ENCODE measurements around the gene MFSD6.

The MFSD6 gene

GRCh38 chr2:190532581-190532980 is 124.4 kb downstream of the MFSD6 start:
- no peak for DNase-seq (ENCODE audit: low spot score)

GRCh38 chr2:190533175-190533967 is 125.2 kb downstream of the MFSD6 start:
- no peak for DNase-seq (ENCODE audit: low spot score)

- peak; percentile 35 for DNase-seq (ENCODE audit: low spot score)
These were observed 125.8 kb downstream of the MFSD6 start for GRCh38 chr2:190533968-190534309.

- DNase-seq (ENCODE audit: low spot score): peak; percentile 68
These were observed 126.4 kb downstream of the MFSD6 start, which contains the start of gene NEMP2 for GRCh38 chr2:190534310-190535120. Gene NEMP2 (minus strand): TSS chr2:190534722. CDS start chr2:190534655, 67 bp downstream.

GRCh38 chr2:190535121-190535439 is 126.9 kb downstream of the MFSD6 start:
- DNase-seq (ENCODE audit: low spot score): no peak

GRCh38 chr2:190535586-190535985 is 127.4 kb downstream of the MFSD6 start:
- no peak for DNase-seq (ENCODE audit: low spot score)

GRCh38 chr2:190537765-190538164 is 129.6 kb downstream of the MFSD6 start:
- no peak for DNase-seq (ENCODE audit: low spot score)

GRCh38 chr2:190538201-190538600 is 130.0 kb downstream of the MFSD6 start:
- no peak for DNase-seq (ENCODE audit: low spot score)

- no peak for DNase-seq (ENCODE audit: low spot score)
These were observed 131.9 kb downstream of the MFSD6 start for GRCh38 chr2:190540048-190540447.

- DNase-seq (ENCODE audit: low spot score): no peak
These were observed 136.9 kb downstream of the MFSD6 start for GRCh38 chr2:190545093-190545492.

GRCh38 chr2:190545555-190546385 is 137.6 kb downstream of the MFSD6 start:
- no peak for DNase-seq (ENCODE audit: low spot score)

GRCh38 chr2:190546734-190547133 is 138.6 kb downstream of the MFSD6 start:
- no peak for DNase-seq (ENCODE audit: low spot score)

GRCh38 chr2:190547886-190548285 is 139.7 kb downstream of the MFSD6 start:
- DNase-seq (ENCODE audit: low spot score): no peak

- DNase-seq (ENCODE audit: low spot score): no peak
These were observed 142.0 kb downstream of the MFSD6 start for GRCh38 chr2:190550137-190550536.
